Calu3 (cell line): ENCODE results near the gene THSD7B. TPM values are rescaled to one million over a fixed set of nuclear protein-coding genes. Genes with fewer than 3 reads are reported as not detected.
A peak's percentile ranks its signal among the peaks of the same experiment; 100 is the strongest.
"Not testable (repeated sequence)": the region's sequence is repeated elsewhere in the genome, so short reads cannot be mapped to it uniquely, and the experiment has no call there.

ENCODE experiments used
- BruUV-seq: library from RNA; stranded (reverse); fragments of 400-500 nt; replicated peaks from 2 replicates; lab custom pipeline; 2021; lab: Mats Ljungman, UMichigan
- CTCF ChIA-PET: fragments of 300-600 bp; sonication (Branson Sonifier 250); formaldehyde crosslinking; loops from one replicate; lab custom pipeline; 2022; ENCODE audit warnings: antibody characterized with exemption; lab: Charles Lee
- DNase-seq: peaks from one replicate; pipeline ENCODE4 v3.0.0; 2022
- H3K27ac Mint-ChIP-seq: one replicate; pipeline ENCODE4 v1.8.0; 2022; ENCODE audit warnings: mixed read lengths; ENCODE audit not compliant: unreplicated experiment
- H3K27me3 Mint-ChIP-seq: one replicate; pipeline ENCODE4 v1.8.0; 2022; ENCODE audit warnings: mixed read lengths; ENCODE audit not compliant: unreplicated experiment
- H3K36me3 Mint-ChIP-seq: one replicate; pipeline ENCODE4 v1.8.0; 2022; ENCODE audit warnings: mild to moderate bottlenecking, moderate library complexity, mixed read lengths; ENCODE audit not compliant: insufficient read depth, unreplicated experiment
- H3K4me1 Mint-ChIP-seq: one replicate; pipeline ENCODE4 v1.8.0; 2022; ENCODE audit warnings: mild to moderate bottlenecking, low read depth, mixed read lengths; ENCODE audit not compliant: unreplicated experiment
- H3K4me3 Mint-ChIP-seq: one replicate; pipeline ENCODE4 v1.8.0; 2022; ENCODE audit warnings: mild to moderate bottlenecking, low read depth, moderate library complexity, mixed read lengths; ENCODE audit not compliant: unreplicated experiment
- H3K9me3 Mint-ChIP-seq: one replicate; pipeline ENCODE4 v1.8.0; 2022; ENCODE audit warnings: low read depth, mixed read lengths; ENCODE audit not compliant: unreplicated experiment
- intact Hi-C: fragments of 100-400 bp; cut with micrococcal nuclease; formaldehyde crosslinking; loops from one replicate; pipeline ENCODE4 v1.10.0; 2022; ENCODE audit not compliant: unreplicated experiment
- total RNA-seq: library from RNA; stranded (reverse); gene quantifications from 2 replicates; pipeline ENCODE4 v1.2.3, GENCODE V29; 2022
- TF ChIP-seq, protein P1 (sequence below): fragments of 200-600 bp; IDR thresholded peaks from one replicate; pipeline ENCODE4 v1.8.0; 2022; ENCODE audit warnings: antibody characterized with exemption; ENCODE audit not compliant: unreplicated experiment

The THSD7B gene
- total RNA-seq, 1 experiment from 2014 or later: not detected

DNA sequence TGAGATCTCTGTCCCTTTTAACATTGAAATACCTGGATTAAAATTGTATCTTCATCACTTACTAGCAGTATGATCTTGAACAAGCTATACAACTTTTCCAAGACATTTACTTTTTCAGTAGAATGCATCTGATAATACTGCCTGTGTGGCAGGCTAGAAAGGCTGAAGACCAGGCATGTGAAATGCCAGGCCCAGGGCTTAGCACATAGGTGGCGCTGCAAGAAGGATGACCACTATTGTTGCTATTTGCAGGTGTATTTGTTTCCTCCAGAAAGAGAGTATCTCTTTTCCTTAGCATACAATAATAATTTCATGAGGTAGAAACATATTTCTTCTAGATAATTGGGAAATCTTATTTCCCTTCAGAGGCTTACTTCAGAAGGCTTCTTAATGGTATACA lies 331.3 kb downstream of the THSD7B start:
- Mint-ChIP-seq H3K9me3 (no peaks in the 10 kb centered on the region), H3K4me3 (no peak overlapping the region), H3K4me1 (no peaks in the 10 kb centered on the region), H3K27me3 (no peaks in the 10 kb centered on the region), H3K36me3 (no peaks in the 10 kb centered on the region), H3K27ac (no peak overlapping the region)
- peak; percentile 6 for DNase-seq
- BruUV-seq: no TSS peak
- TF ChIP-seq, protein P1, sequence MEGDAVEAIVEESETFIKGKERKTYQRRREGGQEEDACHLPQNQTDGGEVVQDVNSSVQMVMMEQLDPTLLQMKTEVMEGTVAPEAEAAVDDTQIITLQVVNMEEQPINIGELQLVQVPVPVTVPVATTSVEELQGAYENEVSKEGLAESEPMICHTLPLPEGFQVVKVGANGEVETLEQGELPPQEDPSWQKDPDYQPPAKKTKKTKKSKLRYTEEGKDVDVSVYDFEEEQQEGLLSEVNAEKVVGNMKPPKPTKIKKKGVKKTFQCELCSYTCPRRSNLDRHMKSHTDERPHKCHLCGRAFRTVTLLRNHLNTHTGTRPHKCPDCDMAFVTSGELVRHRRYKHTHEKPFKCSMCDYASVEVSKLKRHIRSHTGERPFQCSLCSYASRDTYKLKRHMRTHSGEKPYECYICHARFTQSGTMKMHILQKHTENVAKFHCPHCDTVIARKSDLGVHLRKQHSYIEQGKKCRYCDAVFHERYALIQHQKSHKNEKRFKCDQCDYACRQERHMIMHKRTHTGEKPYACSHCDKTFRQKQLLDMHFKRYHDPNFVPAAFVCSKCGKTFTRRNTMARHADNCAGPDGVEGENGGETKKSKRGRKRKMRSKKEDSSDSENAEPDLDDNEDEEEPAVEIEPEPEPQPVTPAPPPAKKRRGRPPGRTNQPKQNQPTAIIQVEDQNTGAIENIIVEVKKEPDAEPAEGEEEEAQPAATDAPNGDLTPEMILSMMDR: no peak
- intact Hi-C loops: no loop called here
- CTCF ChIA-PET: no interaction called here

DNA sequence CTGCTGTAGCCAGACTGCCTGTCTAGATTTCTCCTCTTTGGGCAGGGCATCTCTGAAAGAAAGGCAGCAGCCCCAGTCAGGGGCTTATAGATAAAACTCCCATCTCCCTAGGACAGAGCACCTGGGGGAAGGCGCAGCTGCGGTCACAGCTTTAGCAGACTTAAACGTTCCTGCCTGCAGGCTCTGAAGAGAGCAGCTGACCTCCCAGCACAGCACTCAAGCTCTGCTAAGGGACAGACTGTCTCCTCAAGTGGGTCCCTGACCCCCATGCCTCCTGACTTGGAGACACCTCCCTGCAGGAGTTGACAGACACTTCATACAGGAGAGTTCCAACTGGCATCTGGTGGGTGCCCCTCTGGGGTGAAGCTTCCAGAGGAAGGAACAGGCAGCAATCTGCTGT lies 336.5 kb downstream of the THSD7B start:
- intact Hi-C loops, H3K9me3 Mint-ChIP-seq, H3K4me1 Mint-ChIP-seq, H3K4me3 Mint-ChIP-seq, BruUV-seq, DNase-seq, H3K36me3 Mint-ChIP-seq, CTCF ChIA-PET, H3K27ac Mint-ChIP-seq, H3K27me3 Mint-ChIP-seq: not testable (repeated sequence)

DNA sequence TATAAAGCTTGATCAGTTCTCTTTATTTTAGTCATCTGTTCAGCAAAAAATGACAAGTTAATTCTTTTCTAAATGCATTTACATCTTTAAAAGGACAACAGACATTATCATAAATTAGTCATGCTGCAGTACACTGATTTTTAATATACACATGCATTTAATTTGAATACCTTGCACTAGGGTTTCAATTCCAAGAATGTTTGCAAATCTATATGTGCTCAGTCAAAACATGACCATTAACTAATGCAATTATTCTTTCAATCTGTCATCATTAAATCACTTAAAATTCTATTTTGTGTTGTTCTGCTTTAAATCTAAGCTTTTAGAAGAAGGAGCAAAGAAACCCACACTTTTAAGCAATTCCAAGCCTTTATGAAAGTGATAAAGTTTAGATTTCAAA lies 342.6 kb downstream of the THSD7B start:
- no peaks in the 10 kb centered on the region for H3K27me3 Mint-ChIP-seq
- no peaks in the 10 kb centered on the region for H3K4me1 Mint-ChIP-seq
- DNase-seq: no peak
- no peak overlapping the region for H3K4me3 Mint-ChIP-seq
- H3K36me3 Mint-ChIP-seq: no peaks in the 10 kb centered on the region
- TF ChIP-seq, protein P1: no peak
- CTCF ChIA-PET: no interaction called here
- peaks cover 3% of the 10 kb centered on the region for H3K9me3 Mint-ChIP-seq
- no TSS peak for BruUV-seq
- intact Hi-C loops: no loop called here
- H3K27ac Mint-ChIP-seq: no peak overlapping the region

DNA sequence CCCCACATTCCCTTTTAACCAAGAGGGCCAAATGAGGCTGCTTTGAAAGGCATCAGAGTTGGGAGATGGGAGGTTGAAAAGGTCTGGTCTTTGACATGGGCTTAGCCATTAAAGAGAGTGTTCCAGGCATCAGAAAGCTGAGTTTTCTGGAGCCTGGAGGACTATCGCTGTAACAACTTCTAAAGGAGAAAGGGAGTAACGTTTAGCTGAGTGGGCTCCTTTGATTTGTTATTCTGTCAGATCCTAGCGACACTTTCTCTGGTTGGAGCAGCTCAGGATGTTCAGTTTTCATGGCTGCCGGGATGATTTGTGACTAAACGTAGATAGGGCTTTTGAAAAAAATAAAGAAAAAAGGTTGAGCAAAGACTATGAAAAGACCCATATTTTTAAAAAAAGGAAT lies 346.6 kb downstream of the THSD7B start:
- Mint-ChIP-seq H3K4me1 (peaks cover 23% of the 10 kb centered on the region), H3K36me3 (no peaks in the 10 kb centered on the region), H3K9me3 (no peaks in the 10 kb centered on the region), H3K4me3 (no peak overlapping the region), H3K27me3 (no peaks in the 10 kb centered on the region), H3K27ac (no peak overlapping the region)
- CTCF ChIA-PET: no interaction called here
- TF ChIP-seq, protein P1: no peak
- intact Hi-C loops: no loop called here
- DNase-seq: no peak
- no TSS peak for BruUV-seq

DNA sequence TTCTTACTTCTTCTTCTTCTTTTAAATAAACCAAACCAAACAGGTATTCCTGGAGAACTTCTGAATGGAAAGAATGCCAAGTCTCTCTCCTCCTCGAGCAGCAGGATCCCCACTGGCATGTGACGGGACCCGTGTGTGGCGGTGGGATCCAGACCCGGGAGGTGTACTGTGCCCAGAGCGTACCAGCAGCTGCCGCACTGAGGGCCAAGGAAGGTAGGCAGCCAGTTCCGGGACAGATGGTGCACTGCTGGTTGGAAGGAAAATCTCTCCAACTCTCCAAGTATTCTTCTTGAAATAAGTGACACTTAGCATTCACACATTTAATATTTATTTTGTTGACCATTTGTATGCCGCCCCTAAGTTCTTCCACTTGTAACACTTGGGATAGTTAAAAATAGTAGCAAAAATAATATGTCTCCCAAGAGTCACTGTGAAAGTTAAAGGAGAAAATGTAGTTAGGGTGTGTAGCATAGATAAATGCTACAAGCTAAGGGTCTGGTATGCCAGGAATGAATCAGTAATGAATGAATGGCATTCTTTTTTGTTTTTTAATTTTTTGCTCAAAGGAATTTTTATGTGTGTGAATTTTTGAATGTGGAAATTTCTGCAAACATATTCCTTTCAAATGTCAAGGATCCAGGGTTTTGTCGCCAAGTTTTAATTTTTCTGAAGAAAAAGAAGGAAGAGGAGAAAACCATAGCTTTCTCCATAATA lies 349.9 kb downstream of the THSD7B start:
- CTCF ChIA-PET: no interaction called here
- BruUV-seq: no TSS peak
- no peak for DNase-seq
- intact Hi-C loops: no loop called here
- Mint-ChIP-seq H3K27me3 (no peaks in the 10 kb centered on the region), H3K4me3 (no peak overlapping the region), H3K9me3 (no peaks in the 10 kb centered on the region), H3K27ac (no peak overlapping the region), H3K36me3 (no peaks in the 10 kb centered on the region), H3K4me1 (peaks cover 28% of the 10 kb centered on the region)
- TF ChIP-seq, protein P1: no peak
